T-helper 2 cell (primary cell): ENCODE measurements around the gene TMEM238.
A peak's percentile ranks its signal among the peaks of the same experiment; 100 is the strongest.
"Not testable (repeated sequence)": the region's sequence is repeated elsewhere in the genome, so short reads cannot be mapped to it uniquely, and the experiment has no call there.

ENCODE experiments used
- DNase-seq, 5 experiments: peaks; one replicate each; pipeline versions ENCODE4 v3.0.0 to v3.0.0-alpha.2; 2012 to 2022

The TMEM238 gene

DNA sequence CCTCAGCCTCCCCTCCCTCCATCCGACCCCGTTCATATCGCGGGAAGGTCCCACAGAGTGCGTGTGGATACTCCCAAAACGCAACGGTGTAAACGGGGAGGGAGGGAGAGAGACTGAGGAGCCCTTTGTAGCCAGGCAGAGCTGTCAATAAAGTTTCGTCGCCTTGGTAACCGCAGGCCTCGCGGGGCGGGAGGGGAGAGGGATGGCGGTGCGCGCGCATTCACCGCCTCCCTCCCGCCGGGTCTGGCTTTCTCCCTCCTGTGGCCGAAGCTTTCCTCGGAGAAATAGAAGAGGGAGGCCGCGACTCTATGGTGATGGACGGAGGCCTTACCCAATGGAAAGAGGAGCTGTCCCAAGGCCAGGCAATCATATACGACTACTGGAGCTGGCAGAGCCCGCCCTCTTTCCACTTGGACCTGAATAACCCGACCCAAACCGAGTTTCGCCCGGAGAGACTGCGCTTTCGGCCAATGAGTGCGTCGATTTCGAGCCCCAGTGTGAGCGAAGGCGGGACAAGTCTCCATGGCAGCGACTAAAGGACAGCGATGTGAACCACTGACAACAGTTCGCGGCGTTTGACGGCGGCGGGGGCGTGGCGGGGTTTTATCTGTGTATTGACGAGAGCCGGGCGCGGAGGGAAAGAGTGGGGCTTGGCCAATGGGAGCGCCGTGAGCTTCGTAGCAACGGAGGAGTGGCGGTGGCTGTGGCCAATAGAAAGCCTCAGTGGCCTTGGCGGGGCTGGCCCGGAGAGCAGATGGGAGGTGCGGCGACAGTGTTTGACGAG is 44.8 kb downstream of the TMEM238 start, which contains the start of gene KMT5C:
TSS of gene KMT5C (plus strand) at position 772 of the 784 bp plus-strand sequence. CDS start 2,061 bp downstream, outside the sequence.
- DNase-seq, result peak; percentile 100

DNA sequence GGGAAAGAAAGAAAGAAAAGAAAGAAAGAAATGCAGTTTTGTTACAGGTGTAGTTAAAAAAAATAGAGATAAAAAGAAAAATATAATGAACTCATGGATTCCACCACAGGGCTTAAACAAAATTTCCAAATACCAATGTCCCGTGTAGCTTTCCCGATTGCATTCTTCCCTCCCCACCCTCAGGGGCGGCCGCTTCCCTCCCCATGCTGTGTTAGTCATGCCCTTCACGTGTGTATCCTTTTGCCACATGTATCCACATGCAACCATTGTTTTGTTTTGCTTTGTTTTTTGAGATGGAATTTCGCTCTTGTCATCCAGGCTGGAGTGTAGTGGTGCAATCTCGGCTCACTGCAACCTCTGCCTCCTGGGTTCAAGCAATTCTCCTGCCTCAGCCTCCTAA is 48.0 kb downstream of the TMEM238 start:
- no peak for DNase-seq

DNA sequence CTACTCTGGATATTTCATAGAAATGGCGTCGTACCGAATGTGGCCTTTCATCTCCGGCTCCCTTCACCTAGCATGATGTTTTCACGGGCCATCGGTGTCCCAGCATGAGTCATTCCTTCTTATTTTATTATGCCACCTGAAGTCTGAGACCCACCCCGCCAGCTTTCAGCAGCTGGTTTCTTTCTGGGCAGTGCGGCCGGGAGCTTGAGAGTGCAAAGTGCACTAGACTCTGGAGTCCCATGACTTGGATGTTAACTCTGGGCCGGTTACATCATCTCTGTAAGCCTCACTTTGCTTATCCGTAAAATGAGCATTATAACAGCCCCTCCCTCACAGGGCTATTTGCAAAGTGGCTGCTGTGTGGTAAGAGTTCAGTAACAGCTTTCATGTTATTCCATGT is 50.2 kb downstream of the TMEM238 start:
- no peak for DNase-seq

DNA sequence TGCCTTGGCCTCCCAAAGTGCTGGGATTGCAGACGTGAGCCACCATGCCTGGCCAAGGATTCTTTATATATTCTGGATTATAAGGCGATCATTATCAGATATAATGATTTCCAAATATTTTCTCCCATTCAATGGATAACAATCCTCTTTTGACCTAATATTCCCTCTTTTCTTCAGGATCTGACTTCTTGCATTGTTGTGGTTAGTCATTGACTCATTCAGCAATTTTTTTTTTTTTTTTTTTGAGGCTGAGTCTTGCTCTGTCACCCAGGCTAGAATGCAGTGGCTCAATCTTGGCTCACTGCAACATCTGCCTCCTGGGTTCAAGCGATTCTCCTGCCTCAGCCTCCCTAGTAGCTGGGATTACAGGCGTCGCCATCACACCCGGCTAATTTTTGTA is 54.3 kb downstream of the TMEM238 start:
- not testable (repeated sequence) for DNase-seq
